Activated T-helper 1 cell treated with anti-CD3 and anti-CD28 coated beads, Interleukin-12 subunit alpha, Interleukin-12 subunit beta, Interleukin-2, Interleukin-4 antibody, amounts not matched to agents 30 ng/mL and 10 ng/mL and 1 ng/mL, durations not matched to agents 14 hours and 24 hours and 36 hours (primary cell): Measurements from ENCODE around the gene OR5H2. TPM values are rescaled to one million over a fixed set of nuclear protein-coding genes. Genes with fewer than 3 reads are reported as not detected.

Source experiments
- DNase-seq: peaks from one replicate; pipeline ENCODE4 v3.0.0; 2021; ENCODE audit warnings: low spot score
- H3K27ac Mint-ChIP-seq: one replicate; pipeline ENCODE4 v1.8.0; 2021; ENCODE audit warnings: mild to moderate bottlenecking, mixed read lengths
- H3K27me3 Mint-ChIP-seq: one replicate; pipeline ENCODE4 v1.8.0; 2022; ENCODE audit warnings: mild to moderate bottlenecking, moderate library complexity, mixed read lengths; ENCODE audit not compliant: insufficient read depth
- H3K36me3 Mint-ChIP-seq: one replicate; pipeline ENCODE4 v1.8.0; 2021; ENCODE audit warnings: low read depth, mixed read lengths
- H3K4me1 Mint-ChIP-seq: one replicate; pipeline ENCODE4 v1.8.0; 2021; ENCODE audit warnings: low read depth, mixed read lengths
- H3K4me3 Mint-ChIP-seq: one replicate; pipeline ENCODE4 v1.8.0; 2021; ENCODE audit warnings: mild to moderate bottlenecking, moderate library complexity, mixed read lengths
- H3K9me3 Mint-ChIP-seq: one replicate; pipeline ENCODE4 v1.8.0; 2021; ENCODE audit warnings: mixed read lengths
- intact Hi-C: fragments of 100-400 bp; cut with micrococcal nuclease; formaldehyde crosslinking; loops from one replicate; pipeline ENCODE4 v1.15.1; 2024
- total RNA-seq: library from RNA; stranded (reverse); gene quantifications from 2 replicates; pipeline ENCODE4 v1.2.3, GENCODE V29; 2022

Gene OR5H2
- total RNA-seq, 1 donor from 2014 or later, result not detected

DNA sequence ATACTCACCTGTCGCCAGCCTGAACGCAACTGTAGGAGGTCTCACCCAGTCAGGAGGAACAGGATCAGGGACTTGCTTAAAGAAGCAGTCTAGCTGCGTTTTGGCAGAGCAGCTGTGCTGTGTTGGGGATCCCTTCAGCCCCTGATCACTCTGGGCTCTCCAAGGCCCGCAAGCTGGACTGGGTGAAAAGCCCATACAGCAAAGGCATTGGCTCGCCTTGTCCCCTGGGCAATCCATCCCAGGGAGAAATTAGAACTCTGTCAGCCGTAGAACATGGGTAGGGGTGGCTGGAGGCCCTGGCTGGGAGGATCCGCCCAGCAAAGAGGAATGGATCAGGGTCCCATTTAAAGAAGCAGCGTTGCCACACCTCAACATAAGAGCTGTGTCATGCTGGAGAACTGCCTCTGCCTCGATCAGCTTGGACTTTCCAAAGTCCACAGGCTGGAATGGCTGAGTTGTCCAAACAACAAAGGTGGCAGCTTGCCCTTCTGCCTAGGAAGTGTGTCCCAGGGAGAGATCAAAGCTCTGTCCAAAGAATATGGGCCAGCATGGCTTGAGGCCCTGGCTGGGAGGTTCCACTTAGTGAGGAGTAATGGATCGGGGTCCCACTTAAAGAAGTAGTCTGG, 9.1 kb downstream of the OR5H2 start:
- Mint-ChIP-seq H3K4me3 (no peak overlapping the region), H3K4me1 (no peaks in the 10 kb centered on the region), H3K27ac (no peak overlapping the region), H3K36me3 (no peaks in the 10 kb centered on the region), H3K9me3 (no peaks in the 10 kb centered on the region), H3K27me3 (no peaks in the 10 kb centered on the region)
- no peak for DNase-seq
- intact Hi-C loops, result no loop called here

DNA sequence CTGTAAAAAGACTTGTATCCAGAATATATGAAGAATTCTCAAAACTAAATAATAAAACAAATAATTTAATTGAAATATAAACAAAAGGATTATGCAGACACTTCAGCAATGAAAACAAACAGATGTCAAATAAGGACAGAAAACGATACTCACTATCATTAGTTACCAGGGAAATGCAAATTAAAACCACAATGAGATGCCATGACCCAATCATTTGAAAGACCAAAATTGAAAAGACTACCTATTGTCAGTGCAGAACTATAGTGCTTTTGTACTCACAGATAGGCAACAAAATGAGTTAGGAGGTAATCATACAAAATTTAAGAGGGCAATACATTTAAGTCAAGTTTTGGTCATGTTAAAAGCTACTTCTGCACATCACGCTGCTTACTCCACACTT, 39.8 kb downstream of the OR5H2 start:
- peaks cover 5% of the 10 kb centered on the region for H3K4me1 Mint-ChIP-seq
- no peaks in the 10 kb centered on the region for H3K9me3 Mint-ChIP-seq
- peaks cover 16% of the 10 kb centered on the region for H3K27me3 Mint-ChIP-seq
- no peaks in the 10 kb centered on the region for H3K36me3 Mint-ChIP-seq
- H3K4me3 Mint-ChIP-seq, result no peak overlapping the region
- DNase-seq, result no peak
- no peak overlapping the region for H3K27ac Mint-ChIP-seq
- intact Hi-C loops, result loop anchor here (10.0 kb wide), 1 partner anchor 527 kb away; no protein-coding TSS in a partner anchor

DNA sequence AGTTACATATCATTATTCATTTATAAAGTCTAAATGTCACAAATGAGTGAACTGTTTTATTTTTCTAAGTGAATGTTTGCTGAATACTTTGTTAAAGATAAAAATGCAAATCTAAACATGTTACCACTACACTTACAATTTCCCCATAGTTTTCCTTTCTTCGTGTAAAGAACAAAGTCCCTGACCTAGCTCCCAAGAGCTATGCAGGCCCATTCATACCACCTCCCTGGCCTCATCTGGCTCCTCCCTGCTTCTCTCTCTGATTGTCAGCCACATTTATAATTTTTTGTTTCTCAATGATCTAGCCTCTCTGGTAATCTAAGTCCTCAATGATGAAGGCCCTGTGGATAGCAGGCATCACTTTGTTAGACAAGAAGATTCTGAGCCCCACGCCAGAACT, 40.4 kb downstream of the OR5H2 start:
- H3K4me1 Mint-ChIP-seq, result peaks cover 11% of the 10 kb centered on the region
- DNase-seq, result no peak
- no peaks in the 10 kb centered on the region for H3K9me3 Mint-ChIP-seq
- peaks cover 16% of the 10 kb centered on the region for H3K27me3 Mint-ChIP-seq
- no peak overlapping the region for H3K4me3 Mint-ChIP-seq
- intact Hi-C loops, result loop anchor here (10.0 kb wide), 1 partner anchor 528 kb away; no protein-coding TSS in a partner anchor
- no peaks in the 10 kb centered on the region for H3K36me3 Mint-ChIP-seq
- H3K27ac Mint-ChIP-seq, result no peak overlapping the region

GRCh38 chr3:98323425-98323824, 41.1 kb downstream of the OR5H2 start:
- no peak for DNase-seq
- H3K9me3 Mint-ChIP-seq, result no peaks in the 10 kb centered on the region
- H3K27ac Mint-ChIP-seq, result no peak overlapping the region
- H3K36me3 Mint-ChIP-seq, result no peaks in the 10 kb centered on the region
- peaks cover 16% of the 10 kb centered on the region for H3K27me3 Mint-ChIP-seq
- intact Hi-C loops, result loop anchor here (10.0 kb wide), 1 partner anchor 529 kb away; no protein-coding TSS in a partner anchor
- H3K4me1 Mint-ChIP-seq, result peaks cover 17% of the 10 kb centered on the region
- no peak overlapping the region for H3K4me3 Mint-ChIP-seq

DNA sequence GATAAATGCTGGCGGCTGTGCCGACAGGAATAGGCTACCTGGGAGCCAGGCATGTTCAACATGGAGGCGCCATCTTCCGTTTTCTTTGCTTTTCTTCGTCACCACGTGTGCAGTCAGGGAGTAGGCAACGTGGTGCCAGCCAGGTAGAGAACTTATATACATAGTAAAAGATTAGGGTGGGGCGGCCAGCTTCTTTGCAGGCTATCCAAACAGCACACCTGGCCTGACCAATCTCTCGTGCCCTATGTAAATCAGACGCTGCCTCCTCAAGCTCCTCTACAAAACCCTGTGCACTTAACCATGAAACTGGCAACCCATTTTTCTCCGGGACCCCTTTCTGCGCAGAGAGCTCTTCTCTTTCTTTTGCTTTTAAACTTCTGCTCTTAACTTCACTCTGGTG, 42.8 kb downstream of the OR5H2 start:
- intact Hi-C loops, result loop anchor here (5.0 to 10.0 kb wide), 3 partner anchors 242 to 530 kb away; partner anchors contain the start of gene CPOX
- Mint-ChIP-seq H3K27me3 (peaks cover 17% of the 10 kb centered on the region), H3K4me3 (no peak overlapping the region), H3K27ac (no peak overlapping the region), H3K4me1 (peaks cover 24% of the 10 kb centered on the region), H3K36me3 (no peaks in the 10 kb centered on the region), H3K9me3 (no peaks in the 10 kb centered on the region)
- no peak for DNase-seq

DNA sequence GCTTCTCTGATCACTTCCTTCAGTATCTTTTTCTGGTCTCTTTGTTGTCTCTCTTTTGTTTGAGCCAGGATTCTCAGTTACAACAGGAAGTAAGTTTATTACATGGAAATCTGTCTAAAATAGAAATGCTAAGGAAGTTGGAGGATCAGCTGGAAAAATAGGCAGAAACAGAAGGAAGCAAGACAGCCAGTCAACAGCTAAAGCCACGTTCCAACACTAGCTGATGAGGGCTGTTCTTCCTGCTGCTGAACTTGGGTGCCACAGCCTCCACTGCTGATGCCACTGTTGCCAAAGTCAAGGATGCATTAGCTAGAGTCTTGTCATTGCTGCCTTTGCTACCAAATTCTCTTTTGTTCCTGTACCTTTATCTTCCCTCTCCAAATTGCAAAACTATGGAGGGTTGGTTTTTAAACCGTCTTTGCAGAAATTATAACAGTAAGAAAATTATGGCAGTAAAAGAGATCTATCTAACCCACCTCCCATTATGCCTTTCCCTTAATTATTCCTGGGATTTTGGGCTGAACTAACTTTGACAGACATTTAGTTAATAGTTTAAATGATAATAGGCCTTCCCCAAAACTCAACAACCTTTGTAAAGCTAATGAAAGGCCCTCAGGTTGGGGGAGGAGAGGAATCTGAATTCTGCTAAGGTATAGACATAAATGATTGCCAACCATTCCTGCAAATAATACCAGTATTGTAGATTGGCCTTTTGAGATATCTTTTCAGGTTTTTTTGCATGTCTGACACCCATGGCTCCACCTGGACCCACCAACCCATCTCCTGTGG, 44.0 kb downstream of the OR5H2 start:
- Mint-ChIP-seq H3K27me3 (peaks cover 19% of the 10 kb centered on the region), H3K4me3 (no peak overlapping the region), H3K9me3 (no peaks in the 10 kb centered on the region), H3K36me3 (no peaks in the 10 kb centered on the region), H3K27ac (no peak overlapping the region), H3K4me1 (peaks cover 24% of the 10 kb centered on the region)
- intact Hi-C loops, result loop anchor here (5.0 to 10.0 kb wide), 3 partner anchors 241 to 531 kb away; partner anchors contain the start of gene CPOX
- no peak for DNase-seq

DNA sequence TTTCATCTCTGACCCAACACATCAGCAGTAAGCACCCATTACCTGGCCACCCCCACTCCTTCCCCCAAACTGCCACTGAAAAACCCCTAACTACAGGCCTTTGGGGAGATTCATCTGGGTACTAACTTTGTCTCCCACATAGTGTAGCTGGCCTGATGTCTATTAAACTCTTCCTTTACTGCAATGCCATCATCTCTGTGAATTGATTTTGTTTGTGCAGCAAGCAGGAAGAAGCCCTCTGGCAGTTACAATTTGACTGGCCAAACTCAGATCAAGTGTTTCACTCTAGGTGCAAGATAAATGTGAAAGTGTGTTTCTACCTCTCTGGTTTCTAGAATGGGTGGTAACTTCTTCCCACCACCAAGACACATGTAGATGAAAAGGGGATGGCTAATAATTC, 44.6 kb downstream of the OR5H2 start:
- no peak for DNase-seq
- Mint-ChIP-seq H3K9me3 (no peaks in the 10 kb centered on the region), H3K36me3 (no peaks in the 10 kb centered on the region), H3K27ac (no peak overlapping the region), H3K4me3 (no peak overlapping the region), H3K27me3 (peaks cover 22% of the 10 kb centered on the region), H3K4me1 (peaks cover 24% of the 10 kb centered on the region)
- intact Hi-C loops, result loop anchor here (5.0 to 10.0 kb wide), 3 partner anchors 240 to 532 kb away; partner anchors contain the start of gene CPOX

- no peak for DNase-seq
- Mint-ChIP-seq H3K4me1 (peaks cover 24% of the 10 kb centered on the region), H3K36me3 (no peaks in the 10 kb centered on the region), H3K27ac (no peak overlapping the region), H3K9me3 (no peaks in the 10 kb centered on the region), H3K27me3 (peaks cover 26% of the 10 kb centered on the region), H3K4me3 (no peak overlapping the region)
- intact Hi-C loops, result loop anchor here (1.0 to 10.0 kb wide), 6 partner anchors 141 to 534 kb away; partner anchors contain the start of gene CPOX
These were observed 46.6 kb downstream of the OR5H2 start for GRCh38 chr3:98328933-98329332.

DNA sequence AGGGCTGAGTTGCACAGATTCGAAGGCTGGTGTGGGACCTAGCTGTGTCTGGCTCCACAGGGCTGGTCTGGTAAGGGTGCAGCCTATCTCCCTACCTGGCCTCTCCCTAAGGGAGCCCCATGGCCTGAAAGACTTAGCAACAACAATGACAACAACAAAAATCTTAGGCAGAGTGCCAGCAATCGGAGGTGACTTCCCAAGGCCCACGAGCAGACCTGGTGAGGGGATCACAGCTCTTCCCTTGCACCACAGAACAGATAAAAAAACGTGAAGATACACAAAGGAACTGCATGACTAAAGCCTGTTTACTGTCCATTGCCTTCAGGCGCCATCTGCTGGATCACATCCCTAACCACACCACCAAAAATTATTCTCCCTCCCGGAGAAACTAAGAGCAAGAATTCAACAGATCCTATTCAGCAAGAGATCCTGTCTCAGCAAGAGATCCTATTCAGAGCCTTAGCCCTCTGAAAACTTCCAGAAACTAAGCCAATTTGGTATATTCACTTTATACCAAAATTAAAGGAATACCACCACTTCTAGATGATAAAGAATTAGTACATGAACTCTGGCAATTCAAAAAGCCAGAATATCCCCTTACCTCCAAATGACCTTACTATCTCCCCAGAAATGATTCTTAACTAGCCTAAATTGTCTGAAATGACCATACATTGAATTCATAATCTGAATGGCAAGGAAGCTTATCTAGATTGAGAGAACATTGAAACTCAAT, 47.3 kb downstream of the OR5H2 start:
- Mint-ChIP-seq H3K36me3 (no peaks in the 10 kb centered on the region), H3K4me3 (no peak overlapping the region), H3K4me1 (peaks cover 24% of the 10 kb centered on the region), H3K9me3 (no peaks in the 10 kb centered on the region), H3K27ac (no peak overlapping the region), H3K27me3 (peaks cover 32% of the 10 kb centered on the region)
- intact Hi-C loops, result loop anchor here (1.0 to 10.0 kb wide), 6 partner anchors 141 to 535 kb away; partner anchors contain the start of gene CPOX
- DNase-seq, result peak; percentile 28

GRCh38 chr3:98331329-98331728, 49.0 kb downstream of the OR5H2 start:
- H3K27ac Mint-ChIP-seq, result no peak overlapping the region
- intact Hi-C loops, result no loop called here
- peaks cover 37% of the 10 kb centered on the region for H3K27me3 Mint-ChIP-seq
- no peak for DNase-seq
- H3K36me3 Mint-ChIP-seq, result no peaks in the 10 kb centered on the region
- H3K4me3 Mint-ChIP-seq, result no peak overlapping the region
- H3K4me1 Mint-ChIP-seq, result peaks cover 24% of the 10 kb centered on the region
- H3K9me3 Mint-ChIP-seq, result no peaks in the 10 kb centered on the region
